IMR-90 (cell line): ENCODE measurements around the gene ZNF747. TPM values are rescaled to one million over a fixed set of nuclear protein-coding genes. Genes with fewer than 3 reads are reported as not detected.

ENCODE experiments used
- ATAC-seq: fragments of 200-7000 bp; cut with Tn5 transposase; 2 replicates; pipeline ENCODE4 v1.9.1; 2020; ENCODE audit warnings: low read depth, mild to moderate bottlenecking, moderate library complexity
- BruUV-seq: library from RNA; stranded (reverse); fragments of 400-500 nt; replicated peaks from 2 replicates; lab custom pipeline; 2021; lab: Mats Ljungman, UMichigan
- CTCF ChIA-PET: fragments of 300-600 bp; formaldehyde crosslinking; extraction: SDS; loops from one replicate; lab custom pipeline; 2021; ENCODE audit warnings: antibody characterized with exemption; lab: Yijun Ruan, JAX
- POLR2A ChIA-PET: fragments of 300-600 bp; sonication (Branson Sonifier 250); formaldehyde crosslinking; loops from one replicate; lab custom pipeline; 2022; ENCODE audit warnings: antibody characterized with exemption; ENCODE audit not compliant: unreplicated experiment; lab: Charles Lee
- DNase-seq: peaks from one replicate; pipeline ENCODE4 v3.0.0; 2013
- H2AFZ ChIP-seq: replicated peaks from 2 replicates; pipeline ENCODE3; 2013; ENCODE audit warnings: low read length, mild to moderate bottlenecking; ENCODE audit not compliant: poor library complexity
- H2AK5ac ChIP-seq: 2 replicates; pipeline ENCODE4 v1.6.1; 2013; ENCODE audit warnings: low read depth, low read length, inconsistent platforms
- H2AK9ac ChIP-seq: replicated peaks from 2 replicates; pipeline ENCODE3; 2013; ENCODE audit warnings: mild to moderate bottlenecking, low read depth, low read length, moderate library complexity; ENCODE audit not compliant: poor library complexity
- H2BK120ac ChIP-seq: 2 replicates; pipeline ENCODE4 v1.6.1; 2013; ENCODE audit warnings: low read depth, low read length, inconsistent platforms
- H2BK15ac ChIP-seq: 3 replicates; pipeline ENCODE4 v1.6.1; 2013; ENCODE audit warnings: low read depth, low read length, inconsistent platforms
- H2BK20ac ChIP-seq: 2 replicates; pipeline ENCODE4 v1.6.1; 2013; ENCODE audit warnings: low read depth, mild to moderate bottlenecking, inconsistent platforms, low read length, moderate library complexity
- H2BK5ac ChIP-seq: 2 replicates; pipeline ENCODE4 v1.6.1; 2013; ENCODE audit warnings: mild to moderate bottlenecking, low read depth, low read length, inconsistent platforms; ENCODE audit not compliant: poor library complexity, severe bottlenecking
- H3K14ac ChIP-seq: replicated peaks from 2 replicates; pipeline ENCODE4 v1.6.1; 2013; ENCODE audit warnings: low read depth, low read length, inconsistent platforms
- H3K18ac ChIP-seq: 2 replicates; pipeline ENCODE4 v1.6.1; 2013; ENCODE audit warnings: low read depth, low read length, control low read depth
- H3K23ac ChIP-seq: 2 replicates; pipeline ENCODE4 v1.6.1; 2013; ENCODE audit warnings: low read depth, low read length, inconsistent platforms
- H3K27ac ChIP-seq: 2 replicates; pipeline ENCODE4 v1.5.1; 2013; ENCODE audit warnings: mild to moderate bottlenecking, control low read depth, low read length; ENCODE audit not compliant: insufficient read depth
- H3K27me3 ChIP-seq: 2 replicates; pipeline ENCODE4 v1.6.1; 2013; ENCODE audit warnings: low read length; ENCODE audit not compliant: control insufficient read depth, insufficient read depth
- H3K36me3 ChIP-seq: 2 replicates; pipeline ENCODE4 v1.6.1; 2013; ENCODE audit warnings: low read length, mixed read lengths; ENCODE audit not compliant: control insufficient read depth, insufficient read depth
- H3K4ac ChIP-seq: 2 replicates; pipeline ENCODE4 v1.6.1; 2013; ENCODE audit warnings: low read depth, low read length, inconsistent platforms
- H3K4me1 ChIP-seq: 2 replicates; pipeline ENCODE4 v1.6.1; 2013; ENCODE audit warnings: low read length, mixed read lengths; ENCODE audit not compliant: control insufficient read depth, insufficient read depth
- H3K4me2 ChIP-seq: 2 replicates; pipeline ENCODE4 v1.6.1; 2013; ENCODE audit warnings: low read depth, mild to moderate bottlenecking, control low read depth, low read length, moderate library complexity
- H3K4me3 ChIP-seq: 2 replicates; pipeline ENCODE4 v1.5.1; 2013; ENCODE audit warnings: low read depth, mild to moderate bottlenecking, control low read depth, low read length, moderate library complexity; ENCODE audit not compliant: insufficient read depth
- H3K56ac ChIP-seq: 2 replicates; pipeline ENCODE4 v1.6.1; 2013; ENCODE audit warnings: low read length, inconsistent platforms; ENCODE audit not compliant: insufficient read depth; ENCODE audit errors: extremely low read depth
- H3K79me1 ChIP-seq, 2 experiments: 2 replicates each; pipeline ENCODE4 v1.6.1; 2013; ENCODE audit warnings: low read length in 2 of 2, inconsistent platforms in 1 of 2, low read depth in 1 of 2
- H3K9ac ChIP-seq: 2 replicates; pipeline ENCODE4 v1.6.1; 2013; ENCODE audit warnings: low read depth, low read length, control low read depth
- H3K9me1 ChIP-seq: 2 replicates; pipeline ENCODE4 v1.6.1; 2013; ENCODE audit warnings: low read length, inconsistent platforms; ENCODE audit not compliant: insufficient read depth
- H3K9me3 ChIP-seq: 2 replicates; pipeline ENCODE4 v1.6.1; 2013; ENCODE audit warnings: low read length; ENCODE audit not compliant: control insufficient read depth, insufficient read depth
- H4K20me1 ChIP-seq: 2 replicates; pipeline ENCODE4 v1.6.1; 2013; ENCODE audit warnings: low read length, inconsistent platforms; ENCODE audit not compliant: insufficient read depth
- H4K5ac ChIP-seq: 2 replicates; pipeline ENCODE4 v1.6.1; 2013; ENCODE audit warnings: mild to moderate bottlenecking, low read depth, low read length, control low read depth
- H4K8ac ChIP-seq, 2 experiments: 2 replicates each; pipeline ENCODE4 v1.6.1; 2013; ENCODE audit warnings: low read depth in 2 of 2, low read length in 2 of 2, control low read depth in 1 of 2, inconsistent platforms in 1 of 2
- H4K91ac ChIP-seq: 2 replicates; pipeline ENCODE4 v1.6.1; 2013; ENCODE audit warnings: low read depth, low read length, inconsistent platforms; ENCODE audit not compliant: insufficient read depth
- FOS ChIP-seq: fragments of 150-350 bp; IDR thresholded peaks from 2 replicates; pipeline ENCODE4 v1.6.1; 2016; ENCODE audit warnings: low read depth, low read length
- MXI1 ChIP-seq: IDR thresholded peaks from 2 replicates; pipeline ENCODE4 v1.6.1; 2012; ENCODE audit warnings: low read depth, mild to moderate bottlenecking, low read length, moderate library complexity, borderline replicate concordance
- RFX5 ChIP-seq: IDR thresholded peaks from 2 replicates; pipeline ENCODE4 v1.8.0; 2012; ENCODE audit warnings: low read depth, mild to moderate bottlenecking, low read length, moderate library complexity
- WGBS, 2 experiments: methylation state at CpG; one replicate each; pipeline versions ENCODE4 v1.1.5 to v1.1.7; 2013; ENCODE audit warnings: missing lambda C conversion rate in 2 of 2; ENCODE audit not compliant: insufficient read length in 1 of 2; ENCODE audit errors: extremely low coverage in 2 of 2; 5-methylcytosine and 5-hydroxymethylcytosine counted together
- dilution Hi-C: fragments of 300-500 bp; cut with HindIII; formaldehyde crosslinking; loops from one replicate; pipeline ENCODE4 v1.14.3; 2018; ENCODE audit warnings: low sequenced_read_pairs; ENCODE audit not compliant: unreplicated experiment
- in situ Hi-C: fragments of 300-500 bp; cut with MboI; formaldehyde crosslinking; loops from 3 replicates; pipeline ENCODE4 v1.14.3; 2019; ENCODE audit warnings: low sequenced_read_pairs, inconsistent platforms, mixed read lengths
- intact Hi-C: fragments of 100-400 bp; cut with micrococcal nuclease; formaldehyde crosslinking; loops from 2 replicates; pipeline ENCODE4 v1.10.0; 2022
- polyA plus RNA-seq, 3 experiments: library from polyadenylated mRNA; depleted of rRNA; stranded (reverse); fragments of >200 nt; gene quantifications; 2 replicates each; pipeline ENCODE4 v1.2.3, GENCODE V29; 2012; ENCODE audit warnings: low replicate concordance in 1 of 3
- total RNA-seq: library from RNA; depleted of rRNA; stranded (reverse); fragments of >200 nt; gene quantifications from 2 replicates; pipeline ENCODE4 v1.2.3, GENCODE V29; 2012

Gene ZNF747
- total and polyA plus RNA-seq, 2 of the 4 experiments (the other 2 are of a cell fraction): 2.0 to 2.9 TPM

DNA sequence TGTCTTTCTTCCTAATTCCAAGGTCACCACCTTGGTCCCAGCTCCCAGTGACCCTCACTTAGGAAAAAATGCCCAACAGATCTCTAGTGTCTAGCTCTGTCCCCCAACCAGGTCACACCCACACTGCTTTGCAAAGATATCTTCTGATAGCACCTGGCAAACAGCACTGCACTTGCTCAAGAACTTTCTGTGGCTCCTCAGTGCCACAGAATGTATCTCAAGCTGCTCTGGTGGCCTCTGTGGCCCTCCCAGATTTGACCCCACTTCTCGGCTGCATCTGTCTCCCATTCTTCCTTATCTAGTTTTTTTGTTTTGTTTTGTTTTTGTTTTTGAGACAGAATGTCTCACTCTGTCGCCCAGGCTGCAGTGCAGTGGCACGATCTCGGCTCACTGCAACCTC is 31.9 kb upstream of the ZNF747 start:
- DNase-seq (no peak), ATAC-seq (no peak)
- Histone ChIP-seq H3K56ac (no peak overlapping the region), H4K8ac (no peak overlapping the region), H3K18ac (no peak overlapping the region), H3K9me1 (no peaks in the 10 kb centered on the region), H3K36me3 (no peaks in the 10 kb centered on the region), H2AK5ac (no peak overlapping the region), H3K4me2 (no peak overlapping the region), H2AFZ (no peak overlapping the region), H2BK20ac (no peak overlapping the region), H3K79me1 (peaks cover 5 to 15% of the 10 kb centered on the region in 2 experiments; a peak in 3 of 4 replicates), H2BK15ac (no peak overlapping the region), H3K9me3 (no peaks in the 10 kb centered on the region), H3K27ac (no peak overlapping the region), H3K27me3 (peaks cover 6% of the 10 kb centered on the region; the same call in 1 of the 2 replicates), H3K4ac (no peak overlapping the region), H4K20me1 (no peaks in the 10 kb centered on the region), H2BK5ac (no peak overlapping the region), H3K14ac (no peak overlapping the region), H2AK9ac (no peak overlapping the region), H3K9ac (no peak overlapping the region), H4K5ac (no peak overlapping the region), H3K4me1 (peaks cover 9% of the 10 kb centered on the region), H3K23ac (no peak overlapping the region), H3K4me3 (no peak overlapping the region), H2BK120ac (no peak overlapping the region), H4K91ac (no peak overlapping the region)
- no TSS peak for BruUV-seq
- WGBS, 2 experiments: no CpG with 5 or more reads among the region's 4 CpGs
- in situ Hi-C loops (no loop called here), dilution Hi-C loops (no loop called here), intact Hi-C loops (no loop called here)
- no peak for TF ChIP-seq MXI1
- TF ChIP-seq FOS: no peak
- TF ChIP-seq RFX5: no peak
- ChIA-PET CTCF (no interaction called here), POLR2A (no interaction called here)
